Astrocyte (in vitro differentiated cells and primary cell): ENCODE measurements around the gene MYO5A. TPM values are rescaled to one million over a fixed set of nuclear protein-coding genes. Genes with fewer than 3 reads are reported as not detected.

Experiments used
- DNase-seq: peaks from one replicate; pipeline ENCODE4 v3.0.0-alpha.2; 2010; ENCODE audit warnings: low read depth
- FAIRE-seq: peaks from 2 replicates; lab custom pipeline; 2011; peaks lifted over from hg19 to GRCh38; lab: Jason Lieb, UNC
- H2AFZ ChIP-seq: 2 replicates; pipeline ENCODE4 v1.6.0; 2012; ENCODE audit warnings: low read depth, low read length, inconsistent platforms
- H3K27ac ChIP-seq: 2 replicates; pipeline ENCODE4 v1.5.1; 2011; ENCODE audit warnings: low read depth, low read length, inconsistent platforms
- H3K27me3 ChIP-seq: 2 replicates; pipeline ENCODE4 v1.6.0; 2011; ENCODE audit warnings: low read length, inconsistent platforms; ENCODE audit not compliant: insufficient read depth
- H3K36me3 ChIP-seq: 2 replicates; pipeline ENCODE4 v1.5.1; 2011; ENCODE audit warnings: low read length, inconsistent platforms; ENCODE audit not compliant: insufficient read depth
- H3K4me1 ChIP-seq: 2 replicates; pipeline ENCODE4 v1.5.1; 2011; ENCODE audit warnings: low read length, inconsistent platforms; ENCODE audit not compliant: insufficient read depth
- H3K4me2 ChIP-seq: 2 replicates; pipeline ENCODE4 v1.6.0; 2012; ENCODE audit warnings: low read length, inconsistent platforms
- H3K4me3 ChIP-seq: 2 replicates; pipeline ENCODE4 v1.5.1; 2011; ENCODE audit warnings: low read depth, mild to moderate bottlenecking, low read length, inconsistent platforms; ENCODE audit not compliant: insufficient read depth
- H3K79me2 ChIP-seq: 2 replicates; pipeline ENCODE4 v1.6.0; 2012; ENCODE audit warnings: mild to moderate bottlenecking, low read length, inconsistent platforms; ENCODE audit not compliant: insufficient read depth
- H3K9ac ChIP-seq: 2 replicates; pipeline ENCODE4 v1.6.0; 2012; ENCODE audit warnings: mild to moderate bottlenecking, low read length, inconsistent platforms
- H3K9me3 ChIP-seq: 2 replicates; pipeline ENCODE4 v1.5.1; 2012; ENCODE audit warnings: low read depth, mild to moderate bottlenecking, low read length, inconsistent platforms; ENCODE audit not compliant: insufficient read depth
- H4K20me1 ChIP-seq: 2 replicates; pipeline ENCODE4 v1.6.0; 2012; ENCODE audit warnings: low read length, inconsistent platforms; ENCODE audit not compliant: insufficient read depth
- H3K27ac Mint-ChIP-seq: one replicate; pipeline ENCODE4 v1.8.0; 2021; ENCODE audit warnings: mild to moderate bottlenecking, mixed read lengths; ENCODE audit not compliant: unreplicated experiment
- H3K27me3 Mint-ChIP-seq: one replicate; pipeline ENCODE4 v1.8.0; 2021; ENCODE audit warnings: low read depth, mixed read lengths; ENCODE audit not compliant: unreplicated experiment
- H3K36me3 Mint-ChIP-seq: one replicate; pipeline ENCODE4 v1.8.0; 2021; ENCODE audit warnings: low read depth, mixed read lengths; ENCODE audit not compliant: unreplicated experiment
- H3K4me1 Mint-ChIP-seq: one replicate; pipeline ENCODE4 v1.8.0; 2021; ENCODE audit warnings: low read depth, mixed read lengths; ENCODE audit not compliant: unreplicated experiment
- H3K4me3 Mint-ChIP-seq: one replicate; pipeline ENCODE4 v1.8.0; 2021; ENCODE audit warnings: mild to moderate bottlenecking, moderate library complexity, mixed read lengths; ENCODE audit not compliant: unreplicated experiment
- H3K9me3 Mint-ChIP-seq: one replicate; pipeline ENCODE4 v1.8.0; 2021; ENCODE audit warnings: mild to moderate bottlenecking, mixed read lengths; ENCODE audit not compliant: unreplicated experiment
- CTCF ChIP-seq: IDR thresholded peaks from 2 replicates; pipeline ENCODE4 v1.5.1; 2011; ENCODE audit warnings: low read depth, mild to moderate bottlenecking, inconsistent platforms, low read length, moderate library complexity; ENCODE audit not compliant: insufficient read depth
- EZH2 ChIP-seq: IDR thresholded peaks from 2 replicates; pipeline ENCODE4 v1.6.1; 2012; ENCODE audit warnings: mild to moderate bottlenecking, low read length, inconsistent platforms; ENCODE audit not compliant: insufficient read depth
- total RNA-seq: library from RNA; stranded (reverse); gene quantifications from 2 replicates; pipeline ENCODE4 v1.2.1, GENCODE V29; 2021

Gene MYO5A
- total RNA-seq, 1 donor from 2014 or later, result 47.6 TPM

- Mint-ChIP-seq H3K27ac (no peak overlapping the region), H3K9me3 (no peaks in the 10 kb centered on the region), H3K27me3 (no peaks in the 10 kb centered on the region), H3K4me1 (peaks cover 13% of the 10 kb centered on the region), H3K36me3 (peaks cover 2% of the 10 kb centered on the region), H3K4me3 (no peak overlapping the region)
- TF ChIP-seq EZH2 (no peak), CTCF (no peak)
- peaks cover 28% of the 10 kb centered on the region for H4K20me1 ChIP-seq
- no peak overlapping the region for H3K9ac ChIP-seq
- FAIRE-seq, result no peak
- H2AFZ ChIP-seq, result no peak overlapping the region
- no peak for DNase-seq
- H3K36me3 ChIP-seq, result no peaks in the 10 kb centered on the region
- no peaks in the 10 kb centered on the region for H3K9me3 ChIP-seq
- H3K27me3 ChIP-seq, result no peaks in the 10 kb centered on the region
- H3K79me2 ChIP-seq, result peaks cover 19% of the 10 kb centered on the region
- no peak overlapping the region for H3K4me2 ChIP-seq
- peaks cover 6% of the 10 kb centered on the region for H3K4me1 ChIP-seq
- H3K4me3 ChIP-seq, result no peak overlapping the region
- H3K27ac ChIP-seq, result no peak overlapping the region
Measured at GRCh38 chr15:52466716-52467115, 62.0 kb downstream of the MYO5A start.

- no peak overlapping the region for H3K9ac ChIP-seq
- no peaks in the 10 kb centered on the region for H3K9me3 Mint-ChIP-seq
- H3K4me2 ChIP-seq, result no peak overlapping the region
- no peak for FAIRE-seq
- H3K36me3 Mint-ChIP-seq, result peaks cover 2% of the 10 kb centered on the region
- peaks cover 13% of the 10 kb centered on the region for H3K4me1 Mint-ChIP-seq
- peaks cover 19% of the 10 kb centered on the region for H3K79me2 ChIP-seq
- no peaks in the 10 kb centered on the region for H3K27me3 Mint-ChIP-seq
- H3K27ac ChIP-seq, result no peak overlapping the region
- H2AFZ ChIP-seq, result no peak overlapping the region
- no peak overlapping the region for H3K27ac Mint-ChIP-seq
- H3K27me3 ChIP-seq, result no peaks in the 10 kb centered on the region
- peaks cover 28% of the 10 kb centered on the region for H4K20me1 ChIP-seq
- H3K9me3 ChIP-seq, result no peaks in the 10 kb centered on the region
- TF ChIP-seq CTCF, result no peak
- TF ChIP-seq EZH2, result no peak
- peaks cover 9% of the 10 kb centered on the region for H3K4me1 ChIP-seq
- H3K36me3 ChIP-seq, result no peaks in the 10 kb centered on the region
- H3K4me3 Mint-ChIP-seq, result no peak overlapping the region
- no peak for DNase-seq
- H3K4me3 ChIP-seq, result no peak overlapping the region
Measured at GRCh38 chr15:52466134-52466701, 62.5 kb downstream of the MYO5A start.

GRCh38 chr15:52464478-52464877, 64.2 kb downstream of the MYO5A start:
- Histone ChIP-seq H2AFZ (no peak overlapping the region), H3K4me2 (no peak overlapping the region), H3K4me3 (no peak overlapping the region), H3K9ac (no peak overlapping the region), H3K27me3 (no peaks in the 10 kb centered on the region), H3K79me2 (peaks cover 19% of the 10 kb centered on the region), H3K27ac (no peak overlapping the region), H4K20me1 (peaks cover 28% of the 10 kb centered on the region), H3K36me3 (no peaks in the 10 kb centered on the region), H3K4me1 (peaks cover 9% of the 10 kb centered on the region), H3K9me3 (no peaks in the 10 kb centered on the region)
- H3K9me3 Mint-ChIP-seq, result no peaks in the 10 kb centered on the region
- H3K27ac Mint-ChIP-seq, result no peak overlapping the region
- DNase-seq, result no peak
- peaks cover 3% of the 10 kb centered on the region for H3K36me3 Mint-ChIP-seq
- FAIRE-seq, result no peak
- no peaks in the 10 kb centered on the region for H3K27me3 Mint-ChIP-seq
- TF ChIP-seq EZH2 (no peak), CTCF (no peak)
- peaks cover 13% of the 10 kb centered on the region for H3K4me1 Mint-ChIP-seq
- H3K4me3 Mint-ChIP-seq, result no peak overlapping the region
